ENCODE data around the gene AKAIN1. TPM values are rescaled to one million over a fixed set of nuclear protein-coding genes. Genes with fewer than 3 reads are reported as not detected.

Gene AKAIN1
- total and polyA plus RNA-seq, 2 of the 8 experiments (the other 6 are each of a cell fraction or from before 2014, with no cell fraction given): not detected

- H3K18ac ChIP-seq (ENCODE audit: extremely low read depth, low read length): no peak overlapping the region
- WGBS, 2 experiments (ENCODE audit: extremely low coverage in 1 of 2, insufficient coverage in 1 of 2, insufficient read length in 1 of 2, insufficient replicate concordance in 2 of 2, low coverage in 1 of 2, low lambda C conversion rate in 2 of 2, missing lambda C conversion rate in 1 of 2): 70% methylated on average over 6 of the region's 6 CpGs; no CpG with 5 or more reads in 1 of the 2 experiments
- no peak overlapping the region for H2BK15ac ChIP-seq (ENCODE audit: low read length)
- no peak overlapping the region for H3K9ac ChIP-seq (replicated peaks in 1 of 4; ENCODE audit: extremely low read depth in 1 of 4, low read depth in 3 of 4, low read length in 3 of 4)
- H3K23ac ChIP-seq (ENCODE audit: insufficient read length): no peak overlapping the region
- no peak overlapping the region for H4K8ac ChIP-seq (ENCODE audit: extremely low read depth, insufficient read depth, low read length)
- peak overlapping the region; percentile 29 for H4K91ac ChIP-seq (replicated peaks; ENCODE audit: insufficient read length, low read length)
- H3K4ac ChIP-seq (replicated peaks; ENCODE audit: insufficient read length, low read depth, low read length): no peak overlapping the region
- H3K9me3 ChIP-seq (ENCODE audit: insufficient read depth in 2 of 2, low read depth in 1 of 2, low read length in 1 of 2): no peaks in the 10 kb centered on the region
- TF ChIP-seq ASH2L (IDR thresholded peaks at IDR 0.05; ENCODE audit: low read length): no peak
- TF ChIP-seq JUN (IDR thresholded peaks at IDR 0.05; ENCODE audit: low read depth, low read length): no peak
- TF ChIP-seq CEBPB (IDR thresholded peaks at IDR 0.05; ENCODE audit: low read depth, low read length): peak; percentile 36; the same call in 1 of the 2 replicates
- TF ChIP-seq MAX (IDR thresholded peaks at IDR 0.05): no peak
- TF ChIP-seq SIX5 (IDR thresholded peaks at IDR 0.05; ENCODE audit: low read depth, low read length): no peak
- no peak for TF ChIP-seq BACH1 (IDR thresholded peaks at IDR 0.05; ENCODE audit: low read length)
- no peak for TF ChIP-seq RFX5 (IDR thresholded peaks at IDR 0.05; ENCODE audit: borderline replicate concordance, low read depth, low read length)
- TF ChIP-seq POU5F1 (IDR thresholded peaks at IDR 0.05; ENCODE audit: low read depth, low read length): 0 out of 2 replicates have a peak, but pooled peaks have one; percentile 46
- TF ChIP-seq NRF1 (IDR thresholded peaks at IDR 0.05; ENCODE audit: low read depth, low read length): no peak
- TF ChIP-seq BRCA1 (IDR thresholded peaks at IDR 0.05; ENCODE audit: low read depth, low read length): no peak
- no peak for TF ChIP-seq TCF12 (IDR thresholded peaks at IDR 0.05; ENCODE audit: low read depth, low read length)
- no peak for TF ChIP-seq NANOG (IDR thresholded peaks at IDR 0.05; ENCODE audit: insufficient read depth, low read depth, low read length, poor library complexity, severe bottlenecking)
- H3K4me2 ChIP-seq (ENCODE audit: insufficient read depth in 1 of 2, low read depth in 2 of 2, low read length in 2 of 2): peak overlapping the region; percentile 3 to 27; a peak in 3 of 4 replicates
- CTCF ChIA-PET (ENCODE audit: partially characterized antibody): interaction anchor here (1.4 kb wide), 1 partner anchor 13 kb away, joined by 3 read pairs; no protein-coding TSS in a partner anchor
- no peak overlapping the region for H3K4me3 ChIP-seq (ENCODE audit: extremely low read depth in 1 of 4, insufficient read depth in 2 of 4, low read depth in 3 of 4, low read length in 4 of 4)
- DNase-seq (ENCODE audit: low read depth in 1 of 2, low spot score in 2 of 2) (no peak), FAIRE-seq (peak; percentile 52)
- H3K27ac ChIP-seq (ENCODE audit: low read depth, low read length): no peak overlapping the region; the same call in 1 of the 2 replicates
- POLR2A ChIA-PET (ENCODE audit: partially characterized antibody): no interaction called here
- no peak overlapping the region for H3K14ac ChIP-seq (ENCODE audit: insufficient read length)
- no peaks in the 10 kb centered on the region for H3K23me2 ChIP-seq (ENCODE audit: low read depth, low read length)
- H3K79me1 ChIP-seq (ENCODE audit: low read depth, low read length): no peaks in the 10 kb centered on the region
- no peaks in the 10 kb centered on the region for H3K79me2 ChIP-seq (ENCODE audit: control insufficient read depth in 1 of 2, insufficient read depth in 2 of 2, low read length in 2 of 2)
- no peaks in the 10 kb centered on the region for H3K27me3 ChIP-seq (replicated peaks in 1 of 4; ENCODE audit: control insufficient read depth in 3 of 4, extremely low read depth in 1 of 4, insufficient read depth in 3 of 4, low read length in 3 of 4)
- H2BK20ac ChIP-seq (ENCODE audit: low read length): no peak overlapping the region
- peak overlapping the region; percentile 80 for H2BK12ac ChIP-seq (ENCODE audit: low read depth, low read length)
- peak overlapping the region; percentile 37; the same call in 1 of the 2 replicates for H2AFZ ChIP-seq (ENCODE audit: low read length)
- no peak overlapping the region for H4K5ac ChIP-seq (ENCODE audit: insufficient read length, low read depth, low read length)
- no peaks in the 10 kb centered on the region for H4K20me1 ChIP-seq (replicated peaks in 1 of 2; ENCODE audit: control insufficient read depth in 1 of 2, insufficient read depth in 2 of 2, low read length in 2 of 2)
- no peak overlapping the region for H3K56ac ChIP-seq (replicated peaks; ENCODE audit: insufficient read length, low read depth, low read length)
- no peak overlapping the region for H2BK120ac ChIP-seq (replicated peaks; ENCODE audit: low read depth, low read length)
- H3K36me3 ChIP-seq (ENCODE audit: control insufficient read depth in 2 of 4, insufficient read depth in 4 of 4, low read length in 3 of 4): no peaks in the 10 kb centered on the region
- peak overlapping the region; percentile 18; the same call in 1 of the 2 replicates for H2BK5ac ChIP-seq (ENCODE audit: low read depth, low read length)
- H2AK5ac ChIP-seq (ENCODE audit: low read depth, low read length): no peak overlapping the region
- H3K4me1 ChIP-seq (replicated peaks in 1 of 4; ENCODE audit: control insufficient read depth in 3 of 4, insufficient read depth in 4 of 4, low read length in 3 of 4): peaks cover 0 to 10% (median 7%) of the 10 kb centered on the region in 4 experiments; a peak in 6 of 7 replicates
Observed at GRCh38 chr18:5152343-5153020, 44.6 kb downstream of the AKAIN1 start.
